Measurements from ENCODE around the gene CCL22.
"Not testable (repeated sequence)": the region's sequence is repeated elsewhere in the genome, so short reads cannot be mapped to it uniquely, and the experiment has no call there.

CCL22 gene

DNA sequence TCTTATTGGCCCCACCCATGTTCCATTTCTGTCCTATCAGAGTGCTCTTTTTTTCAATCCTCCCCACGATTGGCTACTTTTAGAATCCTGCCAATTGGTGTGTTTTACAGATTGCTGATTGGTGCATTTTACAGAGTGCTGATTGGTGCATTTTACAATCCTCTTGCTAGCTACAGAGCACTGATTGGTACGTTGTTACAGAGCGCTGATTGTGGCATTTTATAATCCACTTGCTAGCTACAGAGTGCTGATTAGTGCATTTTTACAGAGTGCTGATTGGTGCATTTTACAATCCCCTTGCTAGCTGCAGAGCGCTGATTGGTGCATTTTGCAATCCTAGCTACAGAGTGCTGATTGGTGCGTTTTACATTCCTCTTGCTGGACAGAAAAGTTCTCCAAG lies 36.4 kb downstream of the CCL22 start:
- ChIA-PET POLR2A (no interaction called here), CTCF (interaction anchor here (0.7 to 4.2 kb wide), 9 partner anchors 9 to 96 kb away, joined by 3 to 31 read pairs (median 4); partner anchors contain the start of genes CIAPIN1 and COQ9)
- TF ChIP-seq, protein P1, sequence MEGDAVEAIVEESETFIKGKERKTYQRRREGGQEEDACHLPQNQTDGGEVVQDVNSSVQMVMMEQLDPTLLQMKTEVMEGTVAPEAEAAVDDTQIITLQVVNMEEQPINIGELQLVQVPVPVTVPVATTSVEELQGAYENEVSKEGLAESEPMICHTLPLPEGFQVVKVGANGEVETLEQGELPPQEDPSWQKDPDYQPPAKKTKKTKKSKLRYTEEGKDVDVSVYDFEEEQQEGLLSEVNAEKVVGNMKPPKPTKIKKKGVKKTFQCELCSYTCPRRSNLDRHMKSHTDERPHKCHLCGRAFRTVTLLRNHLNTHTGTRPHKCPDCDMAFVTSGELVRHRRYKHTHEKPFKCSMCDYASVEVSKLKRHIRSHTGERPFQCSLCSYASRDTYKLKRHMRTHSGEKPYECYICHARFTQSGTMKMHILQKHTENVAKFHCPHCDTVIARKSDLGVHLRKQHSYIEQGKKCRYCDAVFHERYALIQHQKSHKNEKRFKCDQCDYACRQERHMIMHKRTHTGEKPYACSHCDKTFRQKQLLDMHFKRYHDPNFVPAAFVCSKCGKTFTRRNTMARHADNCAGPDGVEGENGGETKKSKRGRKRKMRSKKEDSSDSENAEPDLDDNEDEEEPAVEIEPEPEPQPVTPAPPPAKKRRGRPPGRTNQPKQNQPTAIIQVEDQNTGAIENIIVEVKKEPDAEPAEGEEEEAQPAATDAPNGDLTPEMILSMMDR (IDR thresholded peaks at IDR 0.05; ENCODE audit: control extremely low read depth, extremely low read depth, low read depth, missing control alignments) = no peak
- no peak for DNase-seq (ENCODE audit: extremely low spot score)

GRCh38 chr16:57396786-57397185 lies 38.2 kb downstream of the CCL22 start:
- POLR2A ChIA-PET = no interaction called here
- TF ChIP-seq, protein P1 (IDR thresholded peaks at IDR 0.05; ENCODE audit: control extremely low read depth, extremely low read depth, low read depth, missing control alignments) = no peak
- CTCF ChIA-PET = interaction anchor here (1.6 to 4.2 kb wide), 3 partner anchors 10 to 74 kb away, joined by 3 to 31 read pairs (median 7); no protein-coding TSS in a partner anchor

GRCh38 chr16:57397493-57397892 lies 38.9 kb downstream of the CCL22 start:
- POLR2A ChIA-PET; DNase-seq (ENCODE audit: extremely low spot score): not testable (repeated sequence)
- CTCF ChIA-PET = interaction anchor here (1.1 to 5.7 kb wide), 5 partner anchors 11 to 28 kb away, joined by 3 to 43 read pairs (median 4); no protein-coding TSS in a partner anchor

More at GRCh38 chr16:57396786-57397185, 38.2 kb downstream of the CCL22 start:
- no peak for DNase-seq (ENCODE audit: extremely low spot score)

DNA sequence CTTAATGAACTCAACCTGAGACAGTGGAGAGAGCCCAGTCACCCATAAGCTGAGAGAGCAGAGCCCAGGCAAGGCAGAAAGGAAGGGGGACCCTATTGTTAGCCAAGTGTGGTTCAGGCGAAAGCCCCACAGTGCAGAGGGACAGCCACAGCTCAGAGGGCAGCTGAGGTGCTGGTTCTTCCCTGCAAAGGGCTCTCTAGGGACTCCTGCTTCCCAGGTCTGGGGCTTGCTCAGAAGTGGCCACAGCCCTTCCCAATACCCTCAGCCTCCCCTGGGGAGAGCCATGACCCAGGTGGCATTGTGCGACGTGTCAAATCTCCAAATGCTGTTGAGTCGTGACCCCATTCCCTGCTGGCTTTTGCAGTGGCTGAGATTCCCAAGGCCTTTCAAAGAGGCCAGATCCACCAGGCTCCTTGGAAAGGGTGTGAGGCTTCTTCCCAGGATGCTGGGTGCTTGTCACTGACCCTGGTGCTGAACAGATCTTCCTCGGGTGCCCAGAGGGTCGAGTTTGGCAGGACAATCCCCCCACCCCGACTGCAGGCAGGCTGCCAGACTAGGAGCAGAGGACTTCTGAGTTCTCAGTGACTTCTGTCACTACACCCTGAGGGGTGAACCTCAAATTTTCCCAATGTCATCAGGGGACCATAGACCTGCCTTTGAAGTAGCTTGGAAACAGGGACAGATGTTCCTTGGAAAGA lies 43.5 kb downstream of the CCL22 start:
- DNase-seq (ENCODE audit: extremely low spot score) = no peak
- ChIA-PET CTCF (interaction anchor here (0.7 to 5.7 kb wide), 4 partner anchors 16 to 99 kb away, joined by 3 to 43 read pairs (median 6); no protein-coding TSS in a partner anchor), POLR2A (interaction anchor here (0.5 to 1.6 kb wide), 3 partner anchors 30 to 455 kb away, joined by 3 to 6 read pairs (median 4); partner anchors contain the start of genes CIAPIN1, COQ9 and CX3CL1)
- TF ChIP-seq, protein P1 (IDR thresholded peaks at IDR 0.05; ENCODE audit: control extremely low read depth, extremely low read depth, low read depth, missing control alignments) = no peak

DNA sequence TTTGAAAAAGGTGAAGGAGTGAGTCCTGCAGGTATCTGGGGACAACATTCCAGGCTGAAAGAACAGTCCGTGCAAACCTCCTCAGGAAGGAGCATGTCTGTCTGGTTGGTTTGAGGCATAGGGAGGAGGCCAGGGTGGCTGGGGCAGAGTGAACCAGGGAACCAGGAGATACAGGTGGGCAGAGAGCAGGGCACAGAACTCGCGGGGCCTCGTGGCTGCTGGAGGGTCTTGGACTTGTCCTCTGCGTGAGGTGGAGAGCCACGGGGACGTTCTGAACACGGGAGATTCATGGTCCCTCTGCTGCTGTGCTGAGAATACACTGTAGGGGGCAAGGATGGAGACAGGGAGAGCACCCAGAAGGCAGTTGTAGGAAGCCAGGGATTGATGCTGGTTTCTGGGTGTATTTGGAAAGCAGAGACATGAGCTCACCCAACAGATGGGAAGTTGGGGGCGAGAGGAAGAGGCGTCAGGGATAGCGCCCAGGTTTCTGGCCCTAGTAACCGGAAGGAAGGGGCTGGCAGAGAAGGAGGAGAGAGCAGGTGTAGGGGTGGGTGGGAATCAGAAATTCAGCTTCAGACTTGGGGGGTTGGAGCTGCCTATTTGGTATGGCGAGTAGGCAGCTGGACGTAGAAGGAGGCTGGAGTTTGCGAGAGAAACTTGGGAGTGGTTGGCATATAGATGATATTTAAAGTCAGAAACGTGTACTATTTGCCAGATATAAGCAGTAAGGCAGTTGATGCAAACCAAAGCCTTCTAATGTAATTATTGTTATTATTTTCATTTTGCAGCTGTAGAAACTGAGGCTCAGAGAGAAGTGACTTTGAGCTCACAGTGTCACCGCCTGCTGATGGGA lies 45.6 kb downstream of the CCL22 start, which contains the start of gene CCL17:
Gene CCL17 (plus strand): TSS at position 803 of the 853 bp plus-strand sequence. CDS start 9,166 bp downstream, outside the sequence.
- POLR2A ChIA-PET = no interaction called here
- TF ChIP-seq, protein P1 (IDR thresholded peaks at IDR 0.05; ENCODE audit: control extremely low read depth, extremely low read depth, low read depth, missing control alignments) = no peak
- CTCF ChIA-PET = interaction anchor here (1.0 to 4.0 kb wide), 6 partner anchors 9 to 104 kb away, joined by 3 to 57 read pairs (median 5); no protein-coding TSS in a partner anchor
- DNase-seq (ENCODE audit: extremely low spot score) = no peak

- ChIA-PET POLR2A (no interaction called here), CTCF (interaction anchor here (1.2 to 4.0 kb wide), 5 partner anchors 8 to 105 kb away, joined by 3 to 57 read pairs (median 6); no protein-coding TSS in a partner anchor)
- DNase-seq (ENCODE audit: extremely low spot score) = no peak
- TF ChIP-seq, protein P1 (IDR thresholded peaks at IDR 0.05; ENCODE audit: control extremely low read depth, extremely low read depth, low read depth, missing control alignments) = no peak
These were observed 46.5 kb downstream of the CCL22 start for GRCh38 chr16:57405097-57405496.
